EH (cell line): ENCODE data around the gene ERI2.

Experiments used
- DNase-seq: peaks from one replicate; pipeline ENCODE4 v3.0.0-alpha.2; 2015; ENCODE audit warnings: low read depth

Gene ERI2

GRCh38 chr16:20806168-20807050, at the start of gene ERI2, which contains the start of gene REXO5:
ERI2 (minus strand) TSS chr16:20806472; CDS start chr16:20806430, 42 bp downstream.
REXO5 (plus strand) TSS chr16:20806527; CDS start chr16:20806954, 427 bp downstream.
- peak; percentile 96 for DNase-seq

DNA sequence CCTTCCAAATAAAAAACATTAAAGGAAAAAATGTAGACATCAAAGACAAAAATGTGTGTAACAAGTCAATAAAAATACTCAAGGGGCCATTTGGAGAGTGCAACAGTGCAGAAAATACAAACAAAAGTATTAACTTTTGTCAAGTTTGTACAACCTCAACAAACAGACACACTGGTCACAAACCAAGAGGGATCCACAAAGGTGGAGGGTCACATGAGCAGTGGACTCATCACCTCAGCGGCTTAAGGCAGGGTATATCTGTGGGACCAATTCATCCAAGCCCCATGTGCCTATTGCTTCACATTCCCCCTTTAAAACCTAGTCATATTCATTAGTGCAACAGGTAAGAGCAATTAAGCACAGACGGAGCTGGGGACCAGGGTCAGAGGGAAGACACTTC, 48.7 kb upstream of the ERI2 start:
- no peak for DNase-seq

DNA sequence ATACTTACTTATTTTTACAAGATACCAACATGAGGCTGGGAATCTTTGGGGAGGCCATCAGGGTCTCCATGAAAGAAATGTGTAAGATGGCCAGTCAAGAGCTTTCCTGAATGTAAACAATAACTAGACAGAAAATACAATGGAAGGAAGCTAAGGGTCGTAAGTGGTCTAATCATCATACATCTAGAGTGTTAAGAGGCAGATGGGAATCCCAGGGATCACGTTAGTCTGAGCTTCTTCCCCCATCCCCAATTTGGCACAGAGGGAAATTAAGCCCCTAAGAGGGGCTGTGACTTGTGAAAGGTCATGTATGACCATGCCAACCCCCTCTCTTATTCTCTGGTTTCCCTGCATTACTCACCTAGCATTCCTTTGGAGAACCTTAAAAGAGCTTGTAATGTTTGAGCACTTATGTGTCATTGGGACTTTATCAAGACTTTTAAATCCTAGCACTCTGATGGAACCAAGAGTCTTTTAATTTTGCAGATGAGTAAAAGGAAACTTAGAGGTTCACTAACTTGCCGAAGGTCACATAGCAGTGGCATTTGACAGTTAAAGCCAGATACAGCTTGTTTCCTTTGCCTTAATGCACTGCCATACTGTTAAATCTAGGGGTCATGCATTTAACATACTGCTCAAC, 47.8 kb upstream of the ERI2 start:
- no peak for DNase-seq

GRCh38 chr16:20853143-20853542, 46.9 kb upstream of the ERI2 start:
- no peak for DNase-seq

GRCh38 chr16:20851601-20852000, 45.3 kb upstream of the ERI2 start:
- peak; percentile 92 for DNase-seq

DNA sequence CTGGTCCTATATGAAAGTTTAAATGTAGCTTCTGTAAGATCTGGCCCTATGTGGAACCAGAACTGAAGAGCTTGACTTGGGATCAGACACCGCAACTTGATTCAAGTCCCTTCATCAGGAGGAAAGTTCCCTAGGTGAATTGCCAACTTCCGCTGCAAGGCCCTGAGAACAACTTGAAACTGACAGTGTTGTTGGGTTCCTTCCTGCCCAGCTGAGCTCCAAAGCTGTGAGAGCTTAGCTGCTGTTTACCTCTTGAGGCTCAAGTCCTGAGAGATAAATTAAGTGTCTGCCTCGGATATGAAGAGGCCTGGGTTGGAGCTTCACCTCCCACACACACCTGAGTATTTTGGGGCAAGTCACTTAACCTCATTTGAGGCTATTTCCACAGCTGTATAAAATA, 44.7 kb upstream of the ERI2 start:
- no peak for DNase-seq

DNA sequence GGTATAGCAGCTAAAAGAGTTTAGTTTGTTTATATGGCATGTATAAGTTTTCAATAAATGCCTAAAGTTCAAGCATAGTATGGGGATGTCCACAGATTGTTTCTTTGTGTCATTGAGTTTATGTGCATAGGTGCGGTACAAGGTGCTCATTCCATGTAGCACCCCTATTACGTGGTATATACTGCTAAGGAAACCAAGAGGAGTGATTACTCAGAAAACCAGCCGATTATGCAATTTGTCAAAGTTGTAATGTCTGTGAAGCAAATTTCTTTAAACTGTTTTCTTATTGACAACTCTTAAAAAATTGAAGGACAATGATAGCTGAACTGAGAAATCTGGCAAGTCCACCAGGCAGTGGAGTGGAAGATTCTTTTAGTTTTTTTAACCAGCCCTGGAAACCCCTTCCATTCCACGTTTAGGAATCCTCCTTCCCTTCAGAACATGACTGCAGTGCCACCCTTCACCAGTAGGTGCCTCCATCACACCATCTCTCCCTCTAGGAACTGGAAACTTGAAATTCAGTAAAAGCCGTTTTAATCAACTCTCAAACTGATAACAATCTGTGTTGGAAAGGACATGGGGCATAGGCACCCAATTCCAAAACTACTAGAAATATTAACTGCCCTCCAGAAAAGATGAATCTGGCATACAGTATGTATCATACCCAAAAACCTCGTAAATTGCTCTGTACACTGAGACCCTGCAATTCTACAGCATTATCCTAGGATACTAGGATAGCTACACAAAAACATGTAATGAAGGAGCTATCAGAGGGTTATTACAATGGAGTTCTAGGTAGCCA, 43.5 kb upstream of the ERI2 start:
- peak; percentile 72 for DNase-seq

DNA sequence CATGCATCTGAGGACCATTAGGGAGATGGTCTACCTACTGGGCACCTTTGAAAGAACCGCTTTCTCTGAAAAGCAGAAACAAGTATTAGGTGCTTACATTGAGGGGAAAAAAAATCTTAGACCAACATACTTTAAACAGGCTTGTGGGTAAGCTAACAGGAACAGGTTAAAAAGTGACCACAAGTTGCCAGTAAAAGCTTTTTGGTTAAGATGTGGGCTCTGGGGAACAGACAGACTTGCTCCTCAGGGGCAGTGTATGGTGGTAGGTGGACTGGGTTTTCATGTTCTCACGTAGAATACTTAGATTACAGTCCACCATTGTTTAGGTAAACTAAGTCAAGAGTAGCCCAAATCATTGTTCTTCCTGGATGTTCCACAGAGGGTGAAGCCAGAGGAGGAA, 41.3 kb upstream of the ERI2 start:
- no peak for DNase-seq

DNA sequence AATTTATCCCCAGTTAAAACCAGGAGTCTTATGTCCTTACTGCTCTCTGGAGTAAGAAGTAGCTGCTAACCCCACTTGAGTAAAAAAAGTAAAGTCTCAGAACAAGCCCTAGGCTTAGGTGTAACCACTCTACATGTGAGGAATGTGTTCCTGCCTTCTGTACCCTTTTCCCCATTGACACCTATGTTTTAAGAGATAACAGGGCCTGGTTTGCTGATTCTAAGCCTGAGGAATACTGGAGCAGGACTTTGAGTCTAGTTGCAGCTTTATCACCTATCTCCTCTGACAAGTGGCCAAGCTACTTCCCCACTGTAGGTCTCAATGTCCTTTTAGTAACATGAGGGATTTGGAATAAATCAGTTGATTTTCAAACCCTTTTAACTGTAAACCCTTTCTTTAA, 40.3 kb upstream of the ERI2 start:
- DNase-seq = no peak

GRCh38 chr16:20846030-20846429, 39.8 kb upstream of the ERI2 start:
- DNase-seq = no peak

- DNase-seq = no peak
Measured at GRCh38 chr16:20844588-20844987, 38.3 kb upstream of the ERI2 start.

DNA sequence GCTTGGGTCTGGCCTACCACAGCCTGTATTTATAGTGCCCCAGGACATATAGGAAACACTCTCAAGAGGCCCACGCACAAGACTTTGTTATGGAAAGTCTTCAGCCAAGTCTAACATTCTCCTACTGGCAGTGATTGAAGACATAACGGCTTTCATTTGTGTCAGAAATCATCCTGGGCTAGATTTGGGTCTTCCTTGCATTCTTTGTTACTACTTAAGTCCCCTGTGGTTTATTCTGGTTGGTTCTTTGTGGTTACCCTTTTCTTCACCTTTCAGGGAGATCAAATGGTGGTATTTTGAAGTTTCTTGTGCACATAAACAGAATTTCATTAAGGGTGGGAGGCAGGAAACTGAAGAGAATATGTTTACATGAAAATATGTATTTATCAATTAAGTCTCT, 37.8 kb upstream of the ERI2 start:
- no peak for DNase-seq

GRCh38 chr16:20839504-20839903, 33.2 kb upstream of the ERI2 start:
- DNase-seq = no peak

GRCh38 chr16:20838240-20838639, 32.0 kb upstream of the ERI2 start:
- DNase-seq = no peak

DNA sequence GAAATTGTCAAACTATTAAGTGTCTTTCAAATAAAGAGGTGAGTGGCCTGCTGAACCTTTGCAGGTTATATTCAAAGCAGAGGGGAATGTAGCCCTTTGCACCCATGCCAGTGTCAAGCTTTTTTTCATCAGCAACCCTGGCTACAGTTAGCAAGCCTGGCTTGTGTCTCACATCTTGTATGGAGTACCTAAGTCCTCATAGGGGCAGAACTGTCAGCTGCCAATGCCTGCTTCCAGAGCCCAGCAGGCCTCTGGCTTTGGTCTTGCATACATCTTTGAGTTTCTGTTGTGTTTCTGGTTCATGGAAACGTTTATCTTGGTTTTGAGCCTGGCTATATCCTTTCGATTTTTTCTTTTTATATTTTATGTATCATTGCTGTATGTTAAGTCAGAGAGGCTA, 26.8 kb upstream of the ERI2 start:
- no peak for DNase-seq

DNA sequence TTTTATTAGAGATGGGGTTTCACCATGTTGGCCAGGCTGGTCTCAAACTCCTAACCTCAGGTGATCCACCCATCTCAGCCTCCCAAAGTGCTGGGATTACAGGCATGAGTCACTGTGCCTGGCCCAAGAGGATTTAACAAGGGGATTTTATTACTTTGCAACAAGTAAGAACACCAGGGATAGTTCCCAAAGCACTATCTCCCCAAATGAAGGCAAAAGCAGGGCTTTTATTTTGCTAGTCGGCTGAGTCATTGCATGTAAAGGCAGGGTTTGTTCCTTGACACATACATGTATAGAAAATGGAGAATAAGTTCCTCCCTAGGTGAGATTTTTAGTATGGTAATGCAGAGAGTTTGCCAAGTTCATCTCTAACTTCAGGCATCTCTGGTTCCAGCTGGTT, 24.1 kb upstream of the ERI2 start:
- DNase-seq = no peak

DNA sequence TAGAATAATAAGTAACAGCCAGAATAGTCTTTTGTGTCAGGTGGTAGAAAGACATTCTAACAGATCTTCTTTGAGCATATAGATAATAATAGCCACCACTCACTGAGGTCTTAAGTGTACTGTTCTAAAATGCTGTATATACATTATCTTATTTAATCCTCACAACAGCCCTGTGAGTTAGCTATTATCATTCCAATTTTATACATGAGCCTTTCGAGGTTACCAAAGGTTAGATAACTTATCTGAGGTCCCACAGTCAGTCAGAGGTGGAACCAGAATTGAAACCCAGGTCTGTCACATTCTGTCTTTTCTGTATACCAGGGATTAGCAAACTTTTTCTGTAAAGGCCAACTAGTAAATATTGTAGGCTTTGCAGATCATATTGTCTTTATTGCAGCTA, 23.3 kb upstream of the ERI2 start:
- DNase-seq = no peak

GRCh38 chr16:20826039-20826566, 19.8 kb upstream of the ERI2 start:
- DNase-seq = no peak

GRCh38 chr16:20822521-20823325, 16.5 kb upstream of the ERI2 start:
- DNase-seq = no peak

DNA sequence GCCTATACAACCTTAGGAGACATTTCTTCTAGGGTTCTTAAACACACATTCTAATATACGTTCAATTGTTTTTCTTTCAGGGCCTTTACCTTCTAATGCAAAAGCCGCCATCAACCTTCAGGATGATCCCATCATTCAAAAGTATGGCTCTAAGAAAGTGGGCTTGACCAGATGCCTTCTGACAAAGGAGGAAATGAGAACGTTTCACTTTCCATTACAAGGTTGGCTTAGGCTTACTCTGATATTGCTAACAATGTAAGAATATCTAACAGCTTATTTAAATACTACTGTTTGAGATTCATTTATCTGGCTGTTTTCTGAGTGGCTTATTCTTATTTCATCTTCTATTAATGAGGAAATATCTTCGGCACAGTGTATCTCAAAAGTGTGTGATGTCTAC, 15.4 kb upstream of the ERI2 start:
- no peak for DNase-seq

DNA sequence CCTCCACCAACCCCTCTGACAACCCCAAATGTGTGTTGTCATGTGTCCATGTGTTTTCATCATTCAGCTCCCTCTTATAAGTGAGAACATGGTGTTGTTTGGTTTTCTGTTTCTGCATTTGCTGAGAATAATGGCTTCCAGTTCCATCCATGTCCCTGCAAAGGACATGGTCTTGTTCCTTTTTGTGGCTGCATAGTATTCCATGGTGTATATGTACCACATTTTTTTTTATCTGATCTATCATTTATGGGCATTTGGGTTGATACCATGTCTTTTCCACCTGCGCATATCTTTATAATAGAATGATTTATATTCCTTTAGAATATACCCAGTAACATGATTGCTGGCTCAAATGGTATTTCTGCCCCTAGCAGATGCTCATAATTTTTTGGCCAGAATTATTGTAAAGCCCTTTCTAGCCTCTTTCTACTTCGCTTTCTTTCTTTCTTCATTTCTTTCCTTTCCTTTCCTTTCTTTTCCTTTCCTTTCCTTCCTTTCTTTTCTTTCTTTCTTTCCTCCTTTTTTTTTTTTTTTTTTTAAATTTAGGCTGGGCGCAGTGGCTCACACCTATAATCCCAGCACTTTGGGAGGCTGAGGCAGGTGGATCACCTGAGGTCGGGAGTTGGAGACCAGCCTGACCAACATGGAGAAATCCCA, 12.8 kb upstream of the ERI2 start:
- DNase-seq = no peak
